ENCODE measurements around the gene ABCB7. TPM values are rescaled to one million over a fixed set of nuclear protein-coding genes. Genes with fewer than 3 reads are reported as not detected.
"Not testable (repeated sequence)": the region's sequence is repeated elsewhere in the genome, so short reads cannot be mapped to it uniquely, and the experiment has no call there.

Gene ABCB7
- 10 to 100 TPM; 22.5 to 30.8 (median 28.5) TPM for polyA plus RNA-seq (ENCODE audit: insufficient read length in 4 of 4)

GRCh38 chrX:75155827-75156525, at the start of gene ABCB7:
Gene ABCB7, minus strand, starts transcription at chrX:75156283. Its CDS starts 11 bp downstream, at chrX:75156272.
- peak; percentile 27 to 59 (median 46) for DNase-seq (ENCODE audit: low read depth in 4 of 4, low spot score in 3 of 4)

GRCh38 chrX:75188415-75189206, 32.5 kb upstream of the ABCB7 start:
- not testable (repeated sequence) for DNase-seq (ENCODE audit: low read depth in 4 of 4, low spot score in 3 of 4)

GRCh38 chrX:75181721-75182120, 25.6 kb upstream of the ABCB7 start:
- DNase-seq (ENCODE audit: low read depth in 4 of 4, low spot score in 3 of 4): no peak

- DNase-seq (ENCODE audit: low read depth in 4 of 4, low spot score in 3 of 4): not testable (repeated sequence)
Measured at GRCh38 chrX:75179536-75180293, 23.6 kb upstream of the ABCB7 start.

GRCh38 chrX:75172257-75172890, 16.3 kb upstream of the ABCB7 start:
- not testable (repeated sequence) for DNase-seq (ENCODE audit: low read depth in 4 of 4, low spot score in 3 of 4)

- no peak for DNase-seq (ENCODE audit: low read depth in 4 of 4, low spot score in 3 of 4)
Measured at GRCh38 chrX:75158054-75158453, 2.0 kb upstream of the ABCB7 start.

GRCh38 chrX:75156531-75156945, 455 bp upstream of the ABCB7 start:
- peak; percentile 8 to 43 (median 17) for DNase-seq (ENCODE audit: low read depth in 4 of 4, low spot score in 3 of 4)

- no peak for DNase-seq (ENCODE audit: low read depth in 4 of 4, low spot score in 3 of 4)
Measured at GRCh38 chrX:75155447-75155826, 646 bp downstream of the ABCB7 start.

- DNase-seq (ENCODE audit: low read depth in 4 of 4, low spot score in 3 of 4): no peak
Measured at GRCh38 chrX:75154871-75155270, 1.2 kb downstream of the ABCB7 start.

GRCh38 chrX:75151827-75152592, 4.1 kb downstream of the ABCB7 start:
- DNase-seq (ENCODE audit: low read depth in 4 of 4, low spot score in 3 of 4): no peak

GRCh38 chrX:75149654-75150053, 6.4 kb downstream of the ABCB7 start:
- DNase-seq (ENCODE audit: low read depth in 4 of 4, low spot score in 3 of 4): no peak

GRCh38 chrX:75132672-75133071, 23.4 kb downstream of the ABCB7 start:
- no peak for DNase-seq (ENCODE audit: low read depth in 4 of 4, low spot score in 3 of 4)

- no peak for DNase-seq (ENCODE audit: low read depth in 4 of 4, low spot score in 3 of 4)
Measured at GRCh38 chrX:75131973-75132627, 24.0 kb downstream of the ABCB7 start.

GRCh38 chrX:75129069-75129468, 27.0 kb downstream of the ABCB7 start:
- DNase-seq (ENCODE audit: low read depth in 4 of 4, low spot score in 3 of 4): not testable (repeated sequence)

- no peak for DNase-seq (ENCODE audit: low read depth in 4 of 4, low spot score in 3 of 4)
Measured at GRCh38 chrX:75118296-75118695, 37.8 kb downstream of the ABCB7 start.

- DNase-seq (ENCODE audit: low read depth in 4 of 4, low spot score in 3 of 4): no peak
Measured at GRCh38 chrX:75115707-75116413, 40.2 kb downstream of the ABCB7 start.

GRCh38 chrX:75114638-75115037, 41.4 kb downstream of the ABCB7 start:
- no peak for DNase-seq (ENCODE audit: low read depth in 4 of 4, low spot score in 3 of 4)

- DNase-seq (ENCODE audit: low read depth in 4 of 4, low spot score in 3 of 4): no peak
Measured at GRCh38 chrX:75113664-75114063, 42.4 kb downstream of the ABCB7 start.
